Measurements from ENCODE around the gene KDM7A.

- no peak for TF ChIP-seq POLR2A (IDR thresholded peaks at IDR 0.05)
- TF ChIP-seq, protein P1, sequence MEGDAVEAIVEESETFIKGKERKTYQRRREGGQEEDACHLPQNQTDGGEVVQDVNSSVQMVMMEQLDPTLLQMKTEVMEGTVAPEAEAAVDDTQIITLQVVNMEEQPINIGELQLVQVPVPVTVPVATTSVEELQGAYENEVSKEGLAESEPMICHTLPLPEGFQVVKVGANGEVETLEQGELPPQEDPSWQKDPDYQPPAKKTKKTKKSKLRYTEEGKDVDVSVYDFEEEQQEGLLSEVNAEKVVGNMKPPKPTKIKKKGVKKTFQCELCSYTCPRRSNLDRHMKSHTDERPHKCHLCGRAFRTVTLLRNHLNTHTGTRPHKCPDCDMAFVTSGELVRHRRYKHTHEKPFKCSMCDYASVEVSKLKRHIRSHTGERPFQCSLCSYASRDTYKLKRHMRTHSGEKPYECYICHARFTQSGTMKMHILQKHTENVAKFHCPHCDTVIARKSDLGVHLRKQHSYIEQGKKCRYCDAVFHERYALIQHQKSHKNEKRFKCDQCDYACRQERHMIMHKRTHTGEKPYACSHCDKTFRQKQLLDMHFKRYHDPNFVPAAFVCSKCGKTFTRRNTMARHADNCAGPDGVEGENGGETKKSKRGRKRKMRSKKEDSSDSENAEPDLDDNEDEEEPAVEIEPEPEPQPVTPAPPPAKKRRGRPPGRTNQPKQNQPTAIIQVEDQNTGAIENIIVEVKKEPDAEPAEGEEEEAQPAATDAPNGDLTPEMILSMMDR (IDR thresholded peaks at IDR 0.05): no peak
- TF ChIP-seq POLR2AphosphoS5 (IDR thresholded peaks at IDR 0.05): no peak
These were observed 122.0 kb downstream of the KDM7A start for GRCh38 chr7:140054751-140055150.

All from prostate gland (tissue), 2 donors.